ENCODE results near the gene ARFGEF2.

- TF ChIP-seq CTCF (IDR thresholded peaks at IDR 0.05) (no peak), ZFX (IDR thresholded peaks at IDR 0.05; ENCODE audit: borderline replicate concordance) (no peak)
These were observed 88.6 kb downstream of the ARFGEF2 start for GRCh38 chr20:49009899-49010631.
